ENCODE results near the gene NRXN3. TPM values are rescaled to one million over a fixed set of nuclear protein-coding genes. Genes with fewer than 3 reads are reported as not detected.

NRXN3 gene
- total RNA-seq, 1 experiment from 2014 or later: not detected

DNA sequence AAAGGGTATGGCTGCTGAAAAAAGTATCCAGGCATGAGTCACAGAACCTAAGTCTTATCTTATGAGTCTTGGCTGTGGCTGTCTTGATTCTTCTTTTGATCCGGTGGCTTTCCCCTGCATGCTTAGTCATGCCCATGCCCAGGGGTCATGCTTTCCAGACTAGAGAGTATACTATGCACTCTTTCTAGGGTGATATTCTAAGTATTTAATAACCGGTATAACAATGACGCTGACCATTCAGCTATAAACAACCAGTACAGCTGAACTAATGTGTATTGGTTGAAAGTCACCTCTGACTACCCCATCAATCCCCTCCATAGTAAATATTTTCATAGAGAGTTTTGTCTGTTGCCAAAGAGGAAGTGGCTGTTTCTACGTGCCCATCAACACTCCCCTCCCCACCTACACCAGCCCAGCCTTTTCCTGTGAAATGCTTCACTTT lies 34.7 kb upstream of the NRXN3 start:
- Mint-ChIP-seq H3K4me1 (ENCODE audit: low read depth, unreplicated experiment) (peaks cover 44% of the 10 kb centered on the region), H3K4me3 (ENCODE audit: low read depth, unreplicated experiment) (no peak overlapping the region), H3K27me3 (ENCODE audit: unreplicated experiment) (no peaks in the 10 kb centered on the region), H3K27ac (ENCODE audit: unreplicated experiment) (peak overlapping the region; percentile 58), H3K9me3 (ENCODE audit: low read depth, unreplicated experiment) (peaks cover 3% of the 10 kb centered on the region), H3K36me3 (ENCODE audit: insufficient read depth, unreplicated experiment) (no peaks in the 10 kb centered on the region)
- no TSS peak for BruUV-seq (replicated peaks)
- TF ChIP-seq, protein P1, sequence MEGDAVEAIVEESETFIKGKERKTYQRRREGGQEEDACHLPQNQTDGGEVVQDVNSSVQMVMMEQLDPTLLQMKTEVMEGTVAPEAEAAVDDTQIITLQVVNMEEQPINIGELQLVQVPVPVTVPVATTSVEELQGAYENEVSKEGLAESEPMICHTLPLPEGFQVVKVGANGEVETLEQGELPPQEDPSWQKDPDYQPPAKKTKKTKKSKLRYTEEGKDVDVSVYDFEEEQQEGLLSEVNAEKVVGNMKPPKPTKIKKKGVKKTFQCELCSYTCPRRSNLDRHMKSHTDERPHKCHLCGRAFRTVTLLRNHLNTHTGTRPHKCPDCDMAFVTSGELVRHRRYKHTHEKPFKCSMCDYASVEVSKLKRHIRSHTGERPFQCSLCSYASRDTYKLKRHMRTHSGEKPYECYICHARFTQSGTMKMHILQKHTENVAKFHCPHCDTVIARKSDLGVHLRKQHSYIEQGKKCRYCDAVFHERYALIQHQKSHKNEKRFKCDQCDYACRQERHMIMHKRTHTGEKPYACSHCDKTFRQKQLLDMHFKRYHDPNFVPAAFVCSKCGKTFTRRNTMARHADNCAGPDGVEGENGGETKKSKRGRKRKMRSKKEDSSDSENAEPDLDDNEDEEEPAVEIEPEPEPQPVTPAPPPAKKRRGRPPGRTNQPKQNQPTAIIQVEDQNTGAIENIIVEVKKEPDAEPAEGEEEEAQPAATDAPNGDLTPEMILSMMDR (IDR thresholded peaks at IDR 0.05; ENCODE audit: unreplicated experiment): no peak
- CTCF ChIA-PET: interaction anchor here (0.7 to 1.2 kb wide), 2 partner anchors 31 to 298 kb away, joined by 5 read pairs; no protein-coding TSS in a partner anchor
- DNase-seq: peak; percentile 74
- intact Hi-C loops (cut with micrococcal nuclease; ENCODE audit: unreplicated experiment): loop anchor here (1.0 kb wide), 1 partner anchor 28 kb away; no protein-coding TSS in a partner anchor

GRCh38 chr14:78136695-78137094 lies 33.5 kb upstream of the NRXN3 start:
- Mint-ChIP-seq H3K4me3 (ENCODE audit: low read depth, unreplicated experiment) (no peak overlapping the region), H3K9me3 (ENCODE audit: low read depth, unreplicated experiment) (no peaks in the 10 kb centered on the region), H3K27me3 (ENCODE audit: unreplicated experiment) (no peaks in the 10 kb centered on the region), H3K27ac (ENCODE audit: unreplicated experiment) (no peak overlapping the region), H3K36me3 (ENCODE audit: insufficient read depth, unreplicated experiment) (no peaks in the 10 kb centered on the region), H3K4me1 (ENCODE audit: low read depth, unreplicated experiment) (peaks cover 31% of the 10 kb centered on the region)
- DNase-seq: no peak
- intact Hi-C loops (cut with micrococcal nuclease; ENCODE audit: unreplicated experiment): no loop called here
- TF ChIP-seq, protein P1 (IDR thresholded peaks at IDR 0.05; ENCODE audit: unreplicated experiment): no peak
- CTCF ChIA-PET: no interaction called here
- no TSS peak for BruUV-seq (replicated peaks)

DNA sequence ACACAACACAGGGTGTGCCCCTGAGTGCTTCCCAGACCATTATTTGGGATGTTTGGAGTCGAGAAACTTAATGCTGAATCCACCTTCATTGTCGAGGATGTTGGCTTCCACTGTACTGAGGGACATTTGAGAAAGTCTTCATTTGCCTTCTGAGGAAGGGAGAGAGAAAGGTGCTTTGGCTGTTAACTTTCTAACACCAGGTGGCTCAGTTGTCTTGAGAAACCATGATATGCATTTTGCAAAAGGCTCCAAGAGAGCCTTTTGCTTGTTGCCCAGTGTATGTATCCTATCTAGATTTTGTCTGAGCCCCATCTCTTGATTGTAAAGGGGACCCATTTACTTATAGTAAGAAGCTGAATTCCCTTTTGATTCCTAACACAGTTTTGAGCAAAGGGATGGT lies 28.6 kb upstream of the NRXN3 start:
- TF ChIP-seq, protein P1 (IDR thresholded peaks at IDR 0.05; ENCODE audit: unreplicated experiment): no peak
- H3K27ac Mint-ChIP-seq (ENCODE audit: unreplicated experiment): no peak overlapping the region

GRCh38 chr14:78142998-78143397 lies 27.2 kb upstream of the NRXN3 start:
- no peaks in the 10 kb centered on the region for H3K36me3 Mint-ChIP-seq (ENCODE audit: insufficient read depth, unreplicated experiment)
- H3K27me3 Mint-ChIP-seq (ENCODE audit: unreplicated experiment): peaks cover 4% of the 10 kb centered on the region
- TF ChIP-seq, protein P1 (IDR thresholded peaks at IDR 0.05; ENCODE audit: unreplicated experiment): no peak
- DNase-seq: no peak
- H3K4me3 Mint-ChIP-seq (ENCODE audit: low read depth, unreplicated experiment): no peak overlapping the region
- H3K4me1 Mint-ChIP-seq (ENCODE audit: low read depth, unreplicated experiment): no peaks in the 10 kb centered on the region
- intact Hi-C loops (cut with micrococcal nuclease; ENCODE audit: unreplicated experiment): no loop called here
- no TSS peak for BruUV-seq (replicated peaks)
- no peaks in the 10 kb centered on the region for H3K9me3 Mint-ChIP-seq (ENCODE audit: low read depth, unreplicated experiment)
- no peak overlapping the region for H3K27ac Mint-ChIP-seq (ENCODE audit: unreplicated experiment)
- CTCF ChIA-PET: no interaction called here

More for the DNA sequence above, 28.6 kb upstream of the NRXN3 start:
- CTCF ChIA-PET: no interaction called here
- BruUV-seq (replicated peaks): no TSS peak
- Mint-ChIP-seq H3K9me3 (ENCODE audit: low read depth, unreplicated experiment) (no peaks in the 10 kb centered on the region), H3K4me1 (ENCODE audit: low read depth, unreplicated experiment) (peaks cover 3% of the 10 kb centered on the region), H3K36me3 (ENCODE audit: insufficient read depth, unreplicated experiment) (no peaks in the 10 kb centered on the region), H3K27me3 (ENCODE audit: unreplicated experiment) (no peaks in the 10 kb centered on the region), H3K4me3 (ENCODE audit: low read depth, unreplicated experiment) (no peak overlapping the region)
- DNase-seq: no peak
- intact Hi-C loops (cut with micrococcal nuclease; ENCODE audit: unreplicated experiment): no loop called here
